Smooth muscle cell (in vitro differentiated cells): ENCODE results near the gene NCAPD2. TPM values are rescaled to one million over a fixed set of nuclear protein-coding genes. Genes with fewer than 3 reads are reported as not detected.
"Not testable (repeated sequence)": the region's sequence is repeated elsewhere in the genome, so short reads cannot be mapped to it uniquely, and the experiment has no call there.

Experiments used
- DNase-seq: peaks from one replicate; lab custom pipeline; 2025; ENCODE audit not compliant: unreplicated experiment; lab: John Stamatoyannopoulos, UW
- H2AFZ ChIP-seq: fragments of 200-600 bp; sonication (generic); 2 replicates; pipeline ENCODE4 v1.6.0; 2016; ENCODE audit warnings: antibody characterized with exemption, low read depth, mild to moderate bottlenecking
- H3F3A ChIP-seq: fragments of 200-600 bp; sonication (generic); 2 replicates; pipeline ENCODE4 v1.6.0; 2017; ENCODE audit warnings: antibody characterized with exemption, low read depth
- H3K27ac ChIP-seq: fragments of 200-600 bp; sonication (generic); 2 replicates; pipeline ENCODE4 v1.5.1; 2016; ENCODE audit warnings: low read depth, mild to moderate bottlenecking
- H3K27me3 ChIP-seq: fragments of 200-600 bp; sonication (generic); 2 replicates; pipeline ENCODE4 v1.6.1; 2016; ENCODE audit warnings: low read depth, mild to moderate bottlenecking
- H3K36me3 ChIP-seq: fragments of 200-600 bp; sonication (generic); 2 replicates; pipeline ENCODE4 v1.5.1; 2016; ENCODE audit warnings: low read depth
- H3K4me1 ChIP-seq: fragments of 200-600 bp; sonication (generic); 2 replicates; pipeline ENCODE4 v1.5.1; 2016; ENCODE audit warnings: low read depth
- H3K4me2 ChIP-seq: fragments of 200-600 bp; sonication (generic); 2 replicates; pipeline ENCODE4 v1.6.0; 2016; ENCODE audit warnings: mild to moderate bottlenecking
- H3K4me3 ChIP-seq: fragments of 200-600 bp; sonication (generic); 2 replicates; pipeline ENCODE4 v1.5.1; 2016; ENCODE audit warnings: mild to moderate bottlenecking
- H3K79me2 ChIP-seq: fragments of 200-600 bp; sonication (generic); 2 replicates; pipeline ENCODE4 v1.6.0; 2016; ENCODE audit warnings: low read depth, mild to moderate bottlenecking
- H3K9ac ChIP-seq: fragments of 200-600 bp; sonication (generic); 2 replicates; pipeline ENCODE4 v1.6.0; 2016; ENCODE audit warnings: low read depth
- H3K9me3 ChIP-seq: fragments of 200-600 bp; sonication (generic); replicated peaks from 2 replicates; pipeline ENCODE4 v1.5.1; 2016; ENCODE audit warnings: low read depth
- H4K20me1 ChIP-seq: fragments of 200-600 bp; sonication (generic); 2 replicates; pipeline ENCODE4 v1.6.0; 2016; ENCODE audit warnings: low read depth
- CTCF ChIP-seq: fragments of 200-600 bp; sonication (generic); IDR thresholded peaks from 2 replicates; pipeline ENCODE4 v1.5.1; 2017; ENCODE audit warnings: borderline replicate concordance, mild to moderate bottlenecking, antibody characterized with exemption; ENCODE audit not compliant: insufficient read depth, poor library complexity, severe bottlenecking
- WGBS: methylation state at CpG from one replicate; pipeline ENCODE4 v1.1.7; 2016; ENCODE audit warnings: low lambda C conversion rate; 5-methylcytosine and 5-hydroxymethylcytosine counted together
- polyA plus RNA-seq: library from polyadenylated mRNA; unstranded; fragments of >200 nt; fragmentation: Nextera tagmentation; extraction: Ambion mirVana; gene quantifications from 2 replicates; pipeline ENCODE4 v1.2.1, GENCODE V29; 2016
- total RNA-seq: library from RNA; depleted of rRNA; stranded (reverse); fragments of >200 nt; gene quantifications from 2 replicates; pipeline ENCODE4 v1.2.3, GENCODE V29; 2014

The NCAPD2 gene
- total and polyA plus RNA-seq, 2 experiments from 2014 or later = 17.6 to 22.7 TPM

- no peak overlapping the region for H2AFZ ChIP-seq
- 97% methylated on average over 4 of the region's 4 CpGs for WGBS
- no peak for TF ChIP-seq CTCF
- H3K36me3 ChIP-seq = no peaks in the 10 kb centered on the region
- peaks cover 29% of the 10 kb centered on the region for H4K20me1 ChIP-seq
- no peak overlapping the region for H3K4me3 ChIP-seq
- peaks cover 7% of the 10 kb centered on the region for H3K4me1 ChIP-seq
- no peak overlapping the region for H3K27ac ChIP-seq
- H3K27me3 ChIP-seq = no peaks in the 10 kb centered on the region
- H3K79me2 ChIP-seq = peaks cover 6% of the 10 kb centered on the region
- no peaks in the 10 kb centered on the region for H3K9me3 ChIP-seq
- H3F3A ChIP-seq = peaks cover 6% of the 10 kb centered on the region
- no peak overlapping the region for H3K4me2 ChIP-seq
- DNase-seq = no peak
- H3K9ac ChIP-seq = no peak overlapping the region
Observed at GRCh38 chr12:6556857-6557256, 63.0 kb downstream of the NCAPD2 start.

GRCh38 chr12:6558014-6558760 lies 64.3 kb downstream of the NCAPD2 start:
- not testable (repeated sequence) for H3K4me2 ChIP-seq, H3K27ac ChIP-seq, H2AFZ ChIP-seq, H3K4me3 ChIP-seq, H3K9ac ChIP-seq, H3K79me2 ChIP-seq, DNase-seq, H3K9me3 ChIP-seq, H3K4me1 ChIP-seq, H3F3A ChIP-seq, H3K27me3 ChIP-seq, H3K36me3 ChIP-seq
- WGBS = 74% methylated on average over 14 of the region's 14 CpGs
- H4K20me1 ChIP-seq = peaks cover 17% of the 10 kb centered on the region
- TF ChIP-seq CTCF = peak; percentile 49

- Histone ChIP-seq H3K27ac (no peak overlapping the region), H3K36me3 (no peaks in the 10 kb centered on the region), H3K4me2 (no peak overlapping the region), H3K27me3 (no peaks in the 10 kb centered on the region), H3K9me3 (no peaks in the 10 kb centered on the region), H3K4me1 (peaks cover 4% of the 10 kb centered on the region), H4K20me1 (peaks cover 4% of the 10 kb centered on the region), H3K79me2 (peaks cover 5% of the 10 kb centered on the region), H3F3A (peaks cover 6% of the 10 kb centered on the region), H2AFZ (no peak overlapping the region), H3K9ac (no peak overlapping the region), H3K4me3 (no peak overlapping the region)
- no peak for TF ChIP-seq CTCF
- WGBS = 85% methylated on average over 1 of the region's 1 CpG
- no peak for DNase-seq
Observed at GRCh38 chr12:6559500-6559899, 65.6 kb downstream of the NCAPD2 start.

- Histone ChIP-seq H3K27me3 (no peaks in the 10 kb centered on the region), H3K4me2 (no peak overlapping the region), H3K9me3 (no peaks in the 10 kb centered on the region), H4K20me1 (no peaks in the 10 kb centered on the region), H3K4me3 (no peak overlapping the region), H3K9ac (no peak overlapping the region), H3K4me1 (no peaks in the 10 kb centered on the region), H2AFZ (no peak overlapping the region), H3K79me2 (peaks cover 4% of the 10 kb centered on the region), H3F3A (peaks cover 6% of the 10 kb centered on the region), H3K36me3 (no peaks in the 10 kb centered on the region), H3K27ac (no peak overlapping the region)
- 97% methylated on average over 13 of the region's 13 CpGs for WGBS
- no peak for TF ChIP-seq CTCF
- DNase-seq = no peak
Observed at GRCh38 chr12:6560501-6561205, 66.8 kb downstream of the NCAPD2 start.
